ENCODE results near the gene EPSTI1.

DNA sequence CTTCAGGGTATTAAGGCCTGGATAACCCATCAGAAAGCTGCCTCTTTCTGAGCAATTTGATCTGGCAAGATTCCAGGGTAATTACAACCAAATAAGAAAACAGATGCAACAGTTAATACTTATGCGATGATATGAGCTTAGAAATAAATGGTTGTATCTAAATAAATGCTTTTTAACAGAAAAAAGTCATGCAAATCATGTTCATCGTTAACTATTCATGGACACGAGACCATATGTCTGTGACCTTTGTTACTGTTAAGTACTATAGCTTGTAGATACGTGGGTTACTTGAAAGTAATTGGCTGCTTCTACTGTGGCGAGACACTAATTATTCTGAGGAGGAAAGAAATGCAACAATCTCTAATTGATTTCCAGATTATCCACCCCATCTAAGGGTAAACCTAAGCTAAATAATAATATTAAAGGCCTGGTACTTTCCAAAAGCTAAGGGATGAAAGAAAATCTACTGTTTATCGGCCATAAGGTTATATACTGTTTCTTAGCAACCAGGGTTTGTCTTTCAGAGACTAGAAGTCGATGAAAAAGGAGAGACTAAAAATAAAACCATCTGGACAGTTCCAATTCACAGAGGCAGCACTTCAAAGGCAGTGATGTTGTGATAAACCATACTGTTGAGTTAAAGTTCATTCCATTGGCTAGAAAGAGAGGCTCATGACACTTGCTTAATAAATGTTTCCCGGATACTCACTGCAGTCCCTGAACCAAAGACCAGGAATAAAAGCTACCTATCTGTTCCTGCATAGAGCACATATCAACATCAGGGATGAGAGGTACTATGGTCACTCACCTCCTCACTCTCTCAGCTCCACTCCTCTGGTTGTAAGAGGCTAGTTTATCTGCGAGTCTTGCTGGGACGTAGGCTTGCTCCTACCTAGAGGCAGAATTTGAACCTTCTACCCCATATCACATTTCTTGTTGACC lies 1.5 kb downstream of the EPSTI1 start:
- TF ChIP-seq POLR2A (IDR thresholded peaks at IDR 0.05; ENCODE audit: low read depth, low read length) (no peak), SPI1 (IDR thresholded peaks at IDR 0.05; ENCODE audit: low read depth, low read length) (no peak), POLR2AphosphoS5 (IDR thresholded peaks at IDR 0.05; ENCODE audit: low read depth, low read length) (no peak), TAF1 (IDR thresholded peaks at IDR 0.05; ENCODE audit: low read depth, low read length) (no peak), PAX5 (IDR thresholded peaks at IDR 0.05; ENCODE audit: insufficient read depth, low read length, severe bottlenecking) (no peak)

All from GM12891 (cell line).